ENCODE results near the gene PLEKHN1.

PLEKHN1 gene

DNA sequence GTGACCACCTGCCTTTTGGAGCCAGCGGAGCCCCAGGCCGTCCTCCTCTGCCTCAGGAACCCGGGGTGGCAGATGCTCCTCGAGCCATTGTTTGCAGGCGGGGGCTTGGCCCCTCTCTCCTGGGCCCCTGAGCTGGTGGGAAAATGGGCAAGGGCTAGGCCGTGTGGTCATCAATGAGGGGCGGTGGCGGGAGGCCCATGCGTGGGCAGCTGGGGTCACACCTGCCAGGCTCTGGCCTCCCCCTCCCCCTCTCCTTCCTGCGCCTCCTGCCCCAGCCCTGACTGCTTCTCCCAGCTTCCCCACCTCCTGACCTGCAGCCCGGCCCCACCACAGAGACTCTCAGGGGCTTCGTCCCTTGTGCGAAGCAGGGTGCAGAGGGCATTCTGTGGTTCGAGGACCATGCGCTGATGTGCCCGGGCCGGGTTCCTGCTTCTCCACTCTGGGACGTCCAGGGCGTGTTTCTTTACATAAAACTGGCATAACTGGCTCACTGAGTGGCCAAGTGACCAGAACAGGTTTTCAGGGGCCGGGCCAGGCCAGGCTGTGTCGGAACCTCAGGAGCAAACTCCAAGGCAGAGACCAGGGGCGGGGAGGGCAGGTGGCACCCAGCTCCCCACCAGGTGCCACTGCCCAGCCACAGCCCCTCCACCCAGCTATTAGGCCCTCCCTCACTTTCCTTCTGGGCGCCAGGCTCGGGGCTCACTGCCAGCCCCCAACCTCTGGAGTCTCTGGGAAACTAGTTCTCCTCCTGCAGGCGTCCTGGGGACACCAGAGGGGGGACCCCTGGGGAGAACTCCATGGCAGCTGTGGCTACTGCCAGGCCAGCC lies 33.3 kb upstream of the PLEKHN1 start (continued):
- TF ChIP-seq, protein P1, sequence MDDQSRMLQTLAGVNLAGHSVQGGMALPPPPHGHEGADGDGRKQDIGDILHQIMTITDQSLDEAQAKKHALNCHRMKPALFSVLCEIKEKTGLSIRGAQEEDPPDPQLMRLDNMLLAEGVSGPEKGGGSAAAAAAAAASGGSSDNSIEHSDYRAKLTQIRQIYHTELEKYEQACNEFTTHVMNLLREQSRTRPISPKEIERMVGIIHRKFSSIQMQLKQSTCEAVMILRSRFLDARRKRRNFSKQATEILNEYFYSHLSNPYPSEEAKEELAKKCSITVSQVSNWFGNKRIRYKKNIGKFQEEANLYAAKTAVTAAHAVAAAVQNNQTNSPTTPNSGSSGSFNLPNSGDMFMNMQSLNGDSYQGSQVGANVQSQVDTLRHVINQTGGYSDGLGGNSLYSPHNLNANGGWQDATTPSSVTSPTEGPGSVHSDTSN (CRISPR knock-in tag; IDR thresholded peaks at IDR 0.05), result no peak
- TF ChIP-seq GLI4 (tag by site-specific recombination; IDR thresholded peaks at IDR 0.05) (no peak), SP7 (tag by site-specific recombination; IDR thresholded peaks at IDR 0.05) (no peak), ZNF600 (tag by site-specific recombination; IDR thresholded peaks at IDR 0.05) (peak; percentile 90), GLIS1 (tag by site-specific recombination; IDR thresholded peaks at IDR 0.05) (no peak), PRDM1 (tag by site-specific recombination; IDR thresholded peaks at IDR 0.05) (no peak), ZNF548 (tag by site-specific recombination; IDR thresholded peaks at IDR 0.05) (no peak), ZNF837 (tag by site-specific recombination; IDR thresholded peaks at IDR 0.05) (no peak), ZNF23 (tag by site-specific recombination; IDR thresholded peaks at IDR 0.05; ENCODE audit: borderline replicate concordance) (no peak), ZNF623 (tag by site-specific recombination; IDR thresholded peaks at IDR 0.05) (no peak), HOXD13 (CRISPR knock-in tag; IDR thresholded peaks at IDR 0.05; ENCODE audit: borderline replicate concordance) (no peak), ZBTB21 (tag by site-specific recombination; IDR thresholded peaks at IDR 0.05) (no peak), ZNF175 (tag by site-specific recombination; IDR thresholded peaks at IDR 0.05) (no peak), SP2 (tag by site-specific recombination; IDR thresholded peaks at IDR 0.05) (no peak), KLF10 (tag by site-specific recombination; IDR thresholded peaks at IDR 0.05) (no peak), KLF7 (tag by site-specific recombination; IDR thresholded peaks at IDR 0.05; ENCODE audit: borderline replicate concordance) (no peak), ZNF423 (tag by site-specific recombination; IDR thresholded peaks at IDR 0.05) (no peak), ZNF157 (tag by site-specific recombination; IDR thresholded peaks at IDR 0.05) (no peak), ZNF654 (tag by site-specific recombination; IDR thresholded peaks at IDR 0.05; ENCODE audit: low read depth) (no peak), ZNF510 (tag by site-specific recombination; IDR thresholded peaks at IDR 0.05; ENCODE audit: insufficient replicate concordance) (no peak), ZNF221 (tag by site-specific recombination; IDR thresholded peaks at IDR 0.05; ENCODE audit: borderline replicate concordance) (no peak), ZNF146 (tag by site-specific recombination; IDR thresholded peaks at IDR 0.05) (no peak)
- TF ChIP-seq, protein P2, sequence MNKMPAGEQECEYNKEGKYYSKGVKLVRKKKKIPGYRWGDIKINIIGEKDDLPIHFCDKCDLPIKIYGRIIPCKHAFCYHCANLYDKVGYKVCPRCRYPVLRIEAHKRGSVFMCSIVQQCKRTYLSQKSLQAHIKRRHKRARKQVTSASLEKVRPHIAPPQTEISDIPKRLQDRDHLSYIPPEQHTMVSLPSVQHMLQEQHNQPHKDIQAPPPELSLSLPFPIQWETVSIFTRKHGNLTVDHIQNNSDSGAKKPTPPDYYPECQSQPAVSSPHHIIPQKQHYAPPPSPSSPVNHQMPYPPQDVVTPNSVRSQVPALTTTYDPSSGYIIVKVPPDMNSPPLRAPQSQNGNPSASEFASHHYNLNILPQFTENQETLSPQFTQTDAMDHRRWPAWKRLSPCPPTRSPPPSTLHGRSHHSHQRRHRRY (tag by site-specific recombination; IDR thresholded peaks at IDR 0.05), result no peak
- TF ChIP-seq, protein P3, sequence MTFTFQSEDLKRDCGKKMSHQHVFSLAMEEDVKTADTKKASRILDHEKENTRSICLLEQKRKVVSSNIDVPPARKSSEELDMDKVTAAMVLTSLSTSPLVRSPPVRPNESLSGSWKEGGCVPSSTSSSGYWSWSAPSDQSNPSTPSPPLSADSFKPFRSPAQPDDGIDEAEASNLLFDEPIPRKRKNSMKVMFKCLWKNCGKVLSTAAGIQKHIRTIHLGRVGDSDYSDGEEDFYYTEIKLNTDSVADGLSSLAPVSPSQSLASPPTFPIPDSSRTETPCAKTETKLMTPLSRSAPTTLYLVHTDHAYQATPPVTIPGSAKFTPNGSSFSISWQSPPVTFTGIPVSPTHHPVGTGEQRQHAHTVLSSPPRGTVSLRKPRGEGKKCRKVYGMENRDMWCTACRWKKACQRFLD (tag by site-specific recombination; IDR thresholded peaks at IDR 0.05), result no peak
- TF ChIP-seq, protein P4, sequence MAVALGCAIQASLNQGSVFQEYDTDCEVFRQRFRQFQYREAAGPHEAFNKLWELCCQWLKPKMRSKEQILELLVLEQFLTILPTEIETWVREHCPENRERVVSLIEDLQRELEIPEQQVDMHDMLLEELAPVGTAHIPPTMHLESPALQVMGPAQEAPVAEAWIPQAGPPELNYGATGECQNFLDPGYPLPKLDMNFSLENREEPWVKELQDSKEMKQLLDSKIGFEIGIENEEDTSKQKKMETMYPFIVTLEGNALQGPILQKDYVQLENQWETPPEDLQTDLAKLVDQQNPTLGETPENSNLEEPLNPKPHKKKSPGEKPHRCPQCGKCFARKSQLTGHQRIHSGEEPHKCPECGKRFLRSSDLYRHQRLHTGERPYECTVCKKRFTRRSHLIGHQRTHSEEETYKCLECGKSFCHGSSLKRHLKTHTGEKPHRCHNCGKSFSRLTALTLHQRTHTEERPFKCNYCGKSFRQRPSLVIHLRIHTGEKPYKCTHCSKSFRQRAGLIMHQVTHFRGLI (tag by site-specific recombination; IDR thresholded peaks at IDR 0.05), result no peak
- TF ChIP-seq, protein P5, sequence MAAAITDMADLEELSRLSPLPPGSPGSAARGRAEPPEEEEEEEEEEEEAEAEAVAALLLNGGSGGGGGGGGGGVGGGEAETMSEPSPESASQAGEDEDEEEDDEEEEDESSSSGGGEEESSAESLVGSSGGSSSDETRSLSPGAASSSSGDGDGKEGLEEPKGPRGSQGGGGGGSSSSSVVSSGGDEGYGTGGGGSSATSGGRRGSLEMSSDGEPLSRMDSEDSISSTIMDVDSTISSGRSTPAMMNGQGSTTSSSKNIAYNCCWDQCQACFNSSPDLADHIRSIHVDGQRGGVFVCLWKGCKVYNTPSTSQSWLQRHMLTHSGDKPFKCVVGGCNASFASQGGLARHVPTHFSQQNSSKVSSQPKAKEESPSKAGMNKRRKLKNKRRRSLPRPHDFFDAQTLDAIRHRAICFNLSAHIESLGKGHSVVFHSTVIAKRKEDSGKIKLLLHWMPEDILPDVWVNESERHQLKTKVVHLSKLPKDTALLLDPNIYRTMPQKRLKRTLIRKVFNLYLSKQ (tag by site-specific recombination; IDR thresholded peaks at IDR 0.05; ENCODE audit: borderline replicate concordance), result no peak
- TF ChIP-seq, protein P6, sequence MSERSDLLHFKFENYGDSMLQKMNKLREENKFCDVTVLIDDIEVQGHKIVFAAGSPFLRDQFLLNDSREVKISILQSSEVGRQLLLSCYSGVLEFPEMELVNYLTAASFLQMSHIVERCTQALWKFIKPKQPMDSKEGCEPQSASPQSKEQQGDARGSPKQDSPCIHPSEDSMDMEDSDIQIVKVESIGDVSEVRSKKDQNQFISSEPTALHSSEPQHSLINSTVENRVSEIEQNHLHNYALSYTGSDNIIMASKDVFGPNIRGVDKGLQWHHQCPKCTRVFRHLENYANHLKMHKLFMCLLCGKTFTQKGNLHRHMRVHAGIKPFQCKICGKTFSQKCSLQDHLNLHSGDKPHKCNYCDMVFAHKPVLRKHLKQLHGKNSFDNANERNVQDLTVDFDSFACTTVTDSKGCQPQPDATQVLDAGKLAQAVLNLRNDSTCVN (tag by site-specific recombination; optimal IDR thresholded peaks at IDR 0.05), result no peak
- TF ChIP-seq, protein P7, sequence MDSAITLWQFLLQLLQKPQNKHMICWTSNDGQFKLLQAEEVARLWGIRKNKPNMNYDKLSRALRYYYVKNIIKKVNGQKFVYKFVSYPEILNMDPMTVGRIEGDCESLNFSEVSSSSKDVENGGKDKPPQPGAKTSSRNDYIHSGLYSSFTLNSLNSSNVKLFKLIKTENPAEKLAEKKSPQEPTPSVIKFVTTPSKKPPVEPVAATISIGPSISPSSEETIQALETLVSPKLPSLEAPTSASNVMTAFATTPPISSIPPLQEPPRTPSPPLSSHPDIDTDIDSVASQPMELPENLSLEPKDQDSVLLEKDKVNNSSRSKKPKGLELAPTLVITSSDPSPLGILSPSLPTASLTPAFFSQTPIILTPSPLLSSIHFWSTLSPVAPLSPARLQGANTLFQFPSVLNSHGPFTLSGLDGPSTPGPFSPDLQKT (IDR thresholded peaks at IDR 0.05; ENCODE audit: borderline replicate concordance, low read depth, low read length), result no peak
- TF ChIP-seq, protein P8, sequence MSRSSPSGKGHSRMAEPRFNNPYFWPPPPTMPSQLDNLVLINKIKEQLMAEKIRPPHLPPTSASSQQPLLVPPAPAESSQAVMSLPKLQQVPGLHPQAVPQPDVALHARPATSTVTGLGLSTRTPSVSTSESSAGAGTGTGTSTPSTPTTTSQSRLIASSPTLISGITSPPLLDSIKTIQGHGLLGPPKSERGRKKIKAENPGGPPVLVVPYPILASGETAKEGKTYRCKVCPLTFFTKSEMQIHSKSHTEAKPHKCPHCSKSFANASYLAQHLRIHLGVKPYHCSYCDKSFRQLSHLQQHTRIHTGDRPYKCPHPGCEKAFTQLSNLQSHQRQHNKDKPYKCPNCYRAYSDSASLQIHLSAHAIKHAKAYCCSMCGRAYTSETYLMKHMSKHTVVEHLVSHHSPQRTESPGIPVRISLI (tag by site-specific recombination; IDR thresholded peaks at IDR 0.05), result no peak

Data from HEK293 (cell line).